ENCODE measurements around the gene DNAH14. TPM values are rescaled to one million over a fixed set of nuclear protein-coding genes. Genes with fewer than 3 reads are reported as not detected.

DNAH14 gene
- total and polyA plus RNA-seq, 2 of the 8 experiments (the other 6 are each of a cell fraction or from before 2014, with no cell fraction given): 8.4 to 40.7 TPM

DNA sequence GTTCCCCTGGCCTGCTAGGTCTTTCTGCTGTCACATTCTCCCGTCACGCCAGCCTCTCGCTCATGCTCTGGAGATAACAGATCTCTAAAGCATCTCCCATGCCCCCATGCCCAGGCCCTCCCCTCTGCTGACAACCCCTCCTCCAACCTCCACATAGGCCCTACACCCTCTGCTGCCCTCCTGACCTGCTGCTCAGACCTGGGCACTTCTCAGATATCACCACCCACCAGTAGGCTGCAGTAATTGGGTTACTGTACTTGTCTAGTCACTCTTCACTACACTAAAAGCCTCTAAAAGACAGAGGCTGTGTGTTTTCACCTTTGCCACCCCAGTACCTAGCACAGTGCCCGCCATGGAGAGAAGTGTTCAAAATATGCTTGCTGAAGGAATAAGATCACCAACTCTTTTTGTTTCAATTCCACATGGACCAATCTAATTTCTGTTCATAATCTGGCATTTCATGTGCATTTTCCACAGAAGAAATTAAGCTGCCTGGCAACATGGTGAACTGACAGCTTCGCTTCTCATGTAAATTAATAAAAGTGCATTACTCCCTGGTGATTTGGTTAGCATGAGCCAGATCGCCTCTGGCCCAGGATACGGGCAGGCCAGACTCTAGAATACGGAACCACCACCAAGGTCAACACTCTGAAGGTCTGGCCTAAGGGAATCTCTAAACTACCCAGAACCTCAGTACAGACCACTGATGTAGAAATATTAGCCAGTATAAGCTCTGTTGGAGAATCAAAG lies 477.7 kb downstream of the DNAH14 start (continued):
- TF ChIP-seq, protein P1, sequence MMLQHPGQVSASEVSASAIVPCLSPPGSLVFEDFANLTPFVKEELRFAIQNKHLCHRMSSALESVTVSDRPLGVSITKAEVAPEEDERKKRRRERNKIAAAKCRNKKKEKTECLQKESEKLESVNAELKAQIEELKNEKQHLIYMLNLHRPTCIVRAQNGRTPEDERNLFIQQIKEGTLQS (IDR thresholded peaks at IDR 0.05; ENCODE audit: insufficient read depth, low read depth, low read length): no peak
- no peak for TF ChIP-seq FOSL1 (IDR thresholded peaks at IDR 0.05; ENCODE audit: insufficient read depth, low read depth, low read length)
- TF ChIP-seq, protein P2, sequence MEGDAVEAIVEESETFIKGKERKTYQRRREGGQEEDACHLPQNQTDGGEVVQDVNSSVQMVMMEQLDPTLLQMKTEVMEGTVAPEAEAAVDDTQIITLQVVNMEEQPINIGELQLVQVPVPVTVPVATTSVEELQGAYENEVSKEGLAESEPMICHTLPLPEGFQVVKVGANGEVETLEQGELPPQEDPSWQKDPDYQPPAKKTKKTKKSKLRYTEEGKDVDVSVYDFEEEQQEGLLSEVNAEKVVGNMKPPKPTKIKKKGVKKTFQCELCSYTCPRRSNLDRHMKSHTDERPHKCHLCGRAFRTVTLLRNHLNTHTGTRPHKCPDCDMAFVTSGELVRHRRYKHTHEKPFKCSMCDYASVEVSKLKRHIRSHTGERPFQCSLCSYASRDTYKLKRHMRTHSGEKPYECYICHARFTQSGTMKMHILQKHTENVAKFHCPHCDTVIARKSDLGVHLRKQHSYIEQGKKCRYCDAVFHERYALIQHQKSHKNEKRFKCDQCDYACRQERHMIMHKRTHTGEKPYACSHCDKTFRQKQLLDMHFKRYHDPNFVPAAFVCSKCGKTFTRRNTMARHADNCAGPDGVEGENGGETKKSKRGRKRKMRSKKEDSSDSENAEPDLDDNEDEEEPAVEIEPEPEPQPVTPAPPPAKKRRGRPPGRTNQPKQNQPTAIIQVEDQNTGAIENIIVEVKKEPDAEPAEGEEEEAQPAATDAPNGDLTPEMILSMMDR (IDR thresholded peaks at IDR 0.05; ENCODE audit: control extremely low read depth in 1 of 3, insufficient read depth in 1 of 3, low read depth in 1 of 3, low read length in 3 of 3): no peak
- TF ChIP-seq EZH2 (IDR thresholded peaks at IDR 0.05; ENCODE audit: low read depth, low read length, severe bottlenecking): no peak
- no peak for TF ChIP-seq HDAC2 (IDR thresholded peaks at IDR 0.05; ENCODE audit: borderline replicate concordance in 1 of 2, low read depth in 2 of 2, low read length in 2 of 2)
- no peak for TF ChIP-seq YY1 (IDR thresholded peaks at IDR 0.05; ENCODE audit: low read depth, low read length)
- no peak for TF ChIP-seq RXRA (IDR thresholded peaks at IDR 0.05; ENCODE audit: insufficient read depth, low read depth, low read length)
- TF ChIP-seq KDM1A (IDR thresholded peaks at IDR 0.05; ENCODE audit: borderline replicate concordance, low read length): no peak

Data from H1 (cell line).